H9 (cell line): Measurements from ENCODE around the gene TREML4. TPM values are rescaled to one million over a fixed set of nuclear protein-coding genes. Genes with fewer than 3 reads are reported as not detected.

Experiments
- DNase-seq: peaks from one replicate; pipeline ENCODE4 v3.0.0-alpha.2; 2017
- H2AFZ ChIP-seq: one replicate; pipeline ENCODE4 v1.6.1; 2013; ENCODE audit warnings: mild to moderate bottlenecking, low read length, control low read depth, moderate library complexity
- H2AK5ac ChIP-seq: 2 replicates; pipeline ENCODE4 v1.6.1; 2013; ENCODE audit warnings: low read length, control low read depth, mixed read lengths; ENCODE audit not compliant: insufficient read length
- H2BK120ac ChIP-seq: one replicate; pipeline ENCODE4 v1.6.1; 2013; ENCODE audit warnings: low read depth, mild to moderate bottlenecking, low read length, control low read depth, inconsistent platforms; ENCODE audit not compliant: poor library complexity, severe bottlenecking
- H2BK12ac ChIP-seq: 2 replicates; pipeline ENCODE4 v1.6.1; 2013; ENCODE audit warnings: low read length, control low read depth, mixed read lengths, low read depth; ENCODE audit not compliant: insufficient read length
- H2BK15ac ChIP-seq: 2 replicates; pipeline ENCODE4 v1.6.1; 2013; ENCODE audit warnings: low read depth, low read length, control low read depth
- H2BK20ac ChIP-seq: one replicate; pipeline ENCODE4 v1.6.1; 2013; ENCODE audit warnings: low read depth, mild to moderate bottlenecking, low read length, control low read depth, inconsistent platforms; ENCODE audit not compliant: poor library complexity, severe bottlenecking
- H2BK5ac ChIP-seq: 2 replicates; pipeline ENCODE4 v1.6.1; 2013; ENCODE audit warnings: low read length, control low read depth, mixed read lengths; ENCODE audit not compliant: insufficient read length
- H3K14ac ChIP-seq: 2 replicates; pipeline ENCODE4 v1.6.1; 2013; ENCODE audit warnings: low read length, control low read depth; ENCODE audit not compliant: insufficient read depth
- H3K18ac ChIP-seq: 2 replicates; pipeline ENCODE4 v1.6.1; 2013; ENCODE audit warnings: low read depth, mild to moderate bottlenecking, mixed read lengths, low read length, control low read depth; ENCODE audit not compliant: insufficient read length
- H3K23ac ChIP-seq: 2 replicates; pipeline ENCODE4 v1.6.1; 2013; ENCODE audit warnings: low read length, control low read depth, mixed read lengths, low read depth; ENCODE audit not compliant: insufficient read length
- H3K23me2 ChIP-seq: 2 replicates; pipeline ENCODE4 v1.6.1; 2013; ENCODE audit warnings: low read depth, mild to moderate bottlenecking, mixed read lengths, low read length, control low read depth; ENCODE audit not compliant: insufficient read length, poor library complexity, severe bottlenecking
- H3K27ac ChIP-seq: 2 replicates; pipeline ENCODE4 v1.5.1; 2013; ENCODE audit warnings: low read length, control low read depth, mixed read lengths, low read depth; ENCODE audit not compliant: insufficient read length
- H3K27me3 ChIP-seq: 2 replicates; pipeline ENCODE4 v1.6.1; 2013; ENCODE audit warnings: low read length, control low read depth, inconsistent platforms; ENCODE audit not compliant: insufficient read depth
- H3K4ac ChIP-seq: 2 replicates; pipeline ENCODE4 v1.6.1; 2013; ENCODE audit warnings: low read depth, mild to moderate bottlenecking, control low read depth, inconsistent platforms, low read length, moderate library complexity
- H3K4me1 ChIP-seq: 2 replicates; pipeline ENCODE4 v1.6.1; 2013; ENCODE audit warnings: low read length, control low read depth, inconsistent platforms; ENCODE audit not compliant: insufficient read depth
- H3K4me2 ChIP-seq: 2 replicates; pipeline ENCODE4 v1.6.1; 2013; ENCODE audit warnings: low read length, control low read depth, mixed read lengths; ENCODE audit not compliant: insufficient read length, insufficient read depth
- H3K56ac ChIP-seq: 2 replicates; pipeline ENCODE4 v1.6.1; 2013; ENCODE audit warnings: low read depth, mild to moderate bottlenecking, mixed read lengths, low read length, control low read depth; ENCODE audit not compliant: insufficient read length
- H3K79me1 ChIP-seq: 2 replicates; pipeline ENCODE4 v1.6.1; 2013; ENCODE audit warnings: low read depth, mild to moderate bottlenecking, moderate library complexity, low read length, control low read depth, inconsistent platforms; ENCODE audit not compliant: insufficient read depth, poor library complexity, severe bottlenecking
- H3K79me2 ChIP-seq: 2 replicates; pipeline ENCODE4 v1.6.1; 2013; ENCODE audit warnings: low read length, control low read depth, inconsistent platforms; ENCODE audit not compliant: insufficient read depth
- H3K9ac ChIP-seq: 2 replicates; pipeline ENCODE4 v1.6.1; 2013; ENCODE audit warnings: low read length, control low read depth, mixed read lengths; ENCODE audit not compliant: insufficient read length; ENCODE audit errors: extremely low read depth
- H3K9me3 ChIP-seq: one replicate; pipeline ENCODE4 v1.6.1; 2013; ENCODE audit warnings: low read depth, low read length, inconsistent platforms; ENCODE audit not compliant: control insufficient read depth
- H3T11ph ChIP-seq: one replicate; pipeline ENCODE4 v1.6.1; 2013; ENCODE audit warnings: mild to moderate bottlenecking, low read length, control low read depth, inconsistent platforms
- H4K20me1 ChIP-seq: one replicate; pipeline ENCODE4 v1.6.1; 2013; ENCODE audit not compliant: control insufficient read depth, insufficient read length, insufficient read depth
- H4K5ac ChIP-seq: 2 replicates; pipeline ENCODE4 v1.6.1; 2013; ENCODE audit warnings: low read depth, mild to moderate bottlenecking, mixed read lengths, low read length, control low read depth; ENCODE audit not compliant: insufficient read length
- H4K8ac ChIP-seq: replicated peaks from 2 replicates; pipeline ENCODE4 v1.6.1; 2013; ENCODE audit warnings: low read length, control low read depth, mixed read lengths, low read depth; ENCODE audit not compliant: insufficient read length
- H4K91ac ChIP-seq: 2 replicates; pipeline ENCODE4 v1.6.1; 2013; ENCODE audit warnings: low read depth, mild to moderate bottlenecking, moderate library complexity, mixed read lengths, low read length, control low read depth; ENCODE audit not compliant: insufficient read length
- H3K27ac Mint-ChIP-seq, 3 experiments: 2 replicates in 2 of 3; 3 replicates in 1 of 3; pipeline ENCODE4 v1.8.0; 2020 to 2021; ENCODE audit warnings: mixed read lengths in 3 of 3, mild to moderate bottlenecking in 1 of 3, moderate library complexity in 1 of 3
- H3K27me3 Mint-ChIP-seq: 2 replicates; pipeline ENCODE4 v1.8.0; 2021; ENCODE audit warnings: low read depth, mild to moderate bottlenecking, moderate library complexity, mixed read lengths
- H3K36me3 Mint-ChIP-seq, 3 experiments: 2 replicates in 2 of 3; 3 replicates in 1 of 3; pipeline ENCODE4 v1.8.0; 2020 to 2021; ENCODE audit warnings: low read depth in 3 of 3, mixed read lengths in 3 of 3; ENCODE audit not compliant: insufficient read depth in 1 of 3
- H3K4me1 Mint-ChIP-seq, 2 experiments: 2 replicates each; pipeline ENCODE4 v1.8.0; 2020; ENCODE audit warnings: mixed read lengths in 2 of 2
- H3K4me3 Mint-ChIP-seq, 2 experiments: 2 replicates in 1 of 2; 3 replicates in 1 of 2; pipeline ENCODE4 v1.8.0; 2020 to 2021; ENCODE audit warnings: mild to moderate bottlenecking in 2 of 2, mixed read lengths in 2 of 2, moderate library complexity in 1 of 2
- H3K9me3 Mint-ChIP-seq, 2 experiments: 2 replicates in 1 of 2; 3 replicates in 1 of 2; pipeline ENCODE4 v1.8.0; 2020; ENCODE audit warnings: mild to moderate bottlenecking in 2 of 2, mixed read lengths in 2 of 2, moderate library complexity in 1 of 2
- whole genome bisulfite sequencing: extraction: QIAGEN DNeasy Blood & Tissue Kit; methylation state at CpG from one replicate; pipeline ENCODE4 v1.1.7; 2013; ENCODE audit warnings: missing lambda C conversion rate, low lambda C conversion rate, mixed read lengths; ENCODE audit not compliant: insufficient read length; ENCODE audit errors: extremely low coverage; 5-methylcytosine and 5-hydroxymethylcytosine counted together
- total RNA-seq: library from RNA; stranded (reverse); gene quantifications from 2 replicates; pipeline ENCODE4 v1.2.1, GENCODE V29; 2021
- TF ChIP-seq, protein P1 (sequence below): fragments of 200-600 bp; sonication (generic); conservative IDR thresholded peaks from 3 replicates; pipeline ENCODE4 v1.8.0; 2021; ENCODE audit warnings: antibody characterized with exemption, mild to moderate bottlenecking

The TREML4 gene
- total RNA-seq, 1 experiment from 2014 or later = not detected

DNA sequence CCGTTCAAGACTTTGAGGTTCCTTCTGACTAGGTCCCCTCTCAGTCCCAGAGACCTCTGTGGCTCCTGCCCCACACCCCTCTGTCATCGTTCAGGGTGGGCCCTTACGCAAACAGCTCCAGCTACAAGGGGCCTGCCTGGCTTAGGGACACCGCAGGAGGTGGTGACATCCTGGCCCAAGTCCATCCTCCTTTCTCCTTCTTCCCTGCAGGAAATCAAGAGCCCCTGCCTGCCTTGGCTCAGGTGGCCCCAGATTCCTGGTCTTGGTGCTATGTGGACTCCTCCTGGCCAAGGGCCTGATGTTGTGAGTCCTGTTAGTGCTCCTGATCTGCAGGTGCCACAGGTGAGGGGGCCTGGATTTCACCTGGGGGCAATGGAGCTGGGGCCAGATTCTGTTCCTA, 8.1 kb downstream of the TREML4 start:
- Histone ChIP-seq H2BK12ac (no peak overlapping the region), H2AK5ac (no peak overlapping the region), H4K8ac (no peak overlapping the region), H3K56ac (no peak overlapping the region), H3K27ac (no peak overlapping the region), H3K14ac (no peak overlapping the region; the same call in 1 of the 2 replicates), H4K91ac (no peak overlapping the region), H3K79me2 (no peaks in the 10 kb centered on the region), H3K27me3 (no peaks in the 10 kb centered on the region; the same call in 1 of the 2 replicates), H3K4me2 (no peak overlapping the region), H3K23ac (no peak overlapping the region), H3K23me2 (no peaks in the 10 kb centered on the region), H2BK120ac (no peak overlapping the region), H3K4ac (no peak overlapping the region), H3K18ac (no peak overlapping the region), H2BK15ac (no peak overlapping the region), H3K9me3 (no peaks in the 10 kb centered on the region), H4K5ac (no peak overlapping the region), H3K79me1 (no peaks in the 10 kb centered on the region), H3K9ac (no peak overlapping the region), H2BK20ac (no peak overlapping the region), H3K4me1 (no peaks in the 10 kb centered on the region; the same call in 1 of the 2 replicates), H2BK5ac (no peak overlapping the region), H4K20me1 (no peaks in the 10 kb centered on the region), H3T11ph (no peak overlapping the region), H2AFZ (no peak overlapping the region)
- Mint-ChIP-seq H3K4me3 (no peak overlapping the region), H3K27me3 (peaks cover 27% of the 10 kb centered on the region), H3K27ac (peak overlapping the region in 1 of 3 experiments; percentile 55; a peak in 2 of 7 replicates), H3K9me3 (no peaks in the 10 kb centered on the region), H3K36me3 (no peaks in the 10 kb centered on the region), H3K4me1 (peaks cover 15 to 19% of the 10 kb centered on the region in 2 experiments)
- TF ChIP-seq, protein P1, sequence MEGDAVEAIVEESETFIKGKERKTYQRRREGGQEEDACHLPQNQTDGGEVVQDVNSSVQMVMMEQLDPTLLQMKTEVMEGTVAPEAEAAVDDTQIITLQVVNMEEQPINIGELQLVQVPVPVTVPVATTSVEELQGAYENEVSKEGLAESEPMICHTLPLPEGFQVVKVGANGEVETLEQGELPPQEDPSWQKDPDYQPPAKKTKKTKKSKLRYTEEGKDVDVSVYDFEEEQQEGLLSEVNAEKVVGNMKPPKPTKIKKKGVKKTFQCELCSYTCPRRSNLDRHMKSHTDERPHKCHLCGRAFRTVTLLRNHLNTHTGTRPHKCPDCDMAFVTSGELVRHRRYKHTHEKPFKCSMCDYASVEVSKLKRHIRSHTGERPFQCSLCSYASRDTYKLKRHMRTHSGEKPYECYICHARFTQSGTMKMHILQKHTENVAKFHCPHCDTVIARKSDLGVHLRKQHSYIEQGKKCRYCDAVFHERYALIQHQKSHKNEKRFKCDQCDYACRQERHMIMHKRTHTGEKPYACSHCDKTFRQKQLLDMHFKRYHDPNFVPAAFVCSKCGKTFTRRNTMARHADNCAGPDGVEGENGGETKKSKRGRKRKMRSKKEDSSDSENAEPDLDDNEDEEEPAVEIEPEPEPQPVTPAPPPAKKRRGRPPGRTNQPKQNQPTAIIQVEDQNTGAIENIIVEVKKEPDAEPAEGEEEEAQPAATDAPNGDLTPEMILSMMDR = no peak
- DNase-seq = no peak
- WGBS = no CpG with 5 or more reads among the region's 4 CpGs
